Stimulated activated CD4-positive, alpha-beta T cell treated with anti-CD3 and anti-CD28 coated beads, TNF-alpha, amount 100 ng/mL, for 1 hour (primary cell): Measurements from ENCODE around the gene GORASP2.
"Not testable (repeated sequence)": the region's sequence is repeated elsewhere in the genome, so short reads cannot be mapped to it uniquely, and the experiment has no call there.

Source experiments
- DNase-seq, 3 donors: peaks; one replicate each; pipeline ENCODE4 v3.0.0-alpha.2; 2020; ENCODE audit warnings: low read depth in 3 of 3, low spot score in 1 of 3

Gene GORASP2

GRCh38 chr2:170928824-170929685 is at the start of gene GORASP2:
GORASP2 (plus strand) TSS chr2:170929253; CDS start chr2:170929341, 88 bp downstream.
- peak; percentile 91 to 94 (median 94) for DNase-seq

GRCh38 chr2:170881840-170882239 is 47.2 kb upstream of the GORASP2 start:
- no peak for DNase-seq

GRCh38 chr2:170882758-170883157 is 46.3 kb upstream of the GORASP2 start:
- DNase-seq, result no peak

- no peak for DNase-seq
Measured at GRCh38 chr2:170883683-170884082, 45.4 kb upstream of the GORASP2 start.

- no peak for DNase-seq
Measured at GRCh38 chr2:170885130-170885791, 43.8 kb upstream of the GORASP2 start.

- DNase-seq, result no peak
Measured at GRCh38 chr2:170886386-170886785, 42.7 kb upstream of the GORASP2 start.

- no peak for DNase-seq
Measured at GRCh38 chr2:170887496-170887895, 41.6 kb upstream of the GORASP2 start.

- DNase-seq, result no peak
Measured at GRCh38 chr2:170887896-170888295, 41.2 kb upstream of the GORASP2 start.

- no peak for DNase-seq
Measured at GRCh38 chr2:170891893-170892292, 37.2 kb upstream of the GORASP2 start.

GRCh38 chr2:170892391-170892951 is 36.6 kb upstream of the GORASP2 start:
- no peak for DNase-seq

GRCh38 chr2:170895023-170895757 is 33.9 kb upstream of the GORASP2 start:
- DNase-seq, result no peak

GRCh38 chr2:170896622-170897021 is 32.4 kb upstream of the GORASP2 start:
- no peak for DNase-seq

GRCh38 chr2:170897108-170897507 is 31.9 kb upstream of the GORASP2 start:
- DNase-seq, result no peak

GRCh38 chr2:170905864-170906263 is 23.2 kb upstream of the GORASP2 start:
- no peak for DNase-seq

GRCh38 chr2:170911314-170911889 is 17.7 kb upstream of the GORASP2 start:
- DNase-seq, result no peak

GRCh38 chr2:170914994-170915666 is 13.9 kb upstream of the GORASP2 start:
- not testable (repeated sequence) for DNase-seq

- no peak for DNase-seq
Measured at GRCh38 chr2:170917219-170917913, 11.7 kb upstream of the GORASP2 start.

GRCh38 chr2:170917957-170918356 is 11.1 kb upstream of the GORASP2 start:
- DNase-seq, result no peak

- not testable (repeated sequence) for DNase-seq
Measured at GRCh38 chr2:170921873-170922272, 7.2 kb upstream of the GORASP2 start.
